Right renal pelvis (tissue), 4 donors: ENCODE results near the gene SP140L. TPM values are rescaled to one million over a fixed set of nuclear protein-coding genes. Genes with fewer than 3 reads are reported as not detected.
"Not testable (repeated sequence)": the region's sequence is repeated elsewhere in the genome, so short reads cannot be mapped to it uniquely, and the experiment has no call there.

Source experiments
- DNase-seq, 4 donors: peaks; one replicate each; pipeline ENCODE4 v3.0.0-alpha.2; 2013; ENCODE audit warnings: low read depth in 4 of 4, low spot score in 3 of 4, missing footprints in 1 of 4
- polyA plus RNA-seq, 4 donors: library from polyadenylated mRNA; unstranded; fragments of 120-200 nt; gene quantifications; one replicate each; pipeline ENCODE4 v1.2.1, GENCODE V29; 2013; ENCODE audit not compliant: insufficient read length in 4 of 4

SP140L gene
- polyA plus RNA-seq, 4 donors = 8.2 to 11.1 (median 8.9) TPM

DNA sequence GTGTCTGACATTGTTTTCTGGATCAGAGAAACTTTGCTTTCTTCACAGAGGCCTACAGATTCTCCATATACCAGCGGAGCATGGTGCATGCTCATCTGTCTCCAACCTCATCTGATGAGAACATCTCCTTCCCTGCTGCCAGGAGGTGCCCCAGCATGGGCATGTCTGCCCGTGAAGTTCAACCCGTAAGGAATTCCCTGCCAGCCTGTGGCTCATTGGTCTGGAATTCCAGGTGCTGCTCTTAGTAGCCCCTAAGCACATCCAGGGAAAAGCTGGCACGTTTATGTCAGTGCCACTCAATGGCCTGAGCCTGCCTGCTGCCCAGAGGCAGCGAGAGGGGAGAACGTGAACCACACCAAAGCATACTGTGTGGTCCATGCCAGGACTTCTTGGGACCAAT lies 87.3 kb downstream of the SP140L start:
- no peak for DNase-seq

DNA sequence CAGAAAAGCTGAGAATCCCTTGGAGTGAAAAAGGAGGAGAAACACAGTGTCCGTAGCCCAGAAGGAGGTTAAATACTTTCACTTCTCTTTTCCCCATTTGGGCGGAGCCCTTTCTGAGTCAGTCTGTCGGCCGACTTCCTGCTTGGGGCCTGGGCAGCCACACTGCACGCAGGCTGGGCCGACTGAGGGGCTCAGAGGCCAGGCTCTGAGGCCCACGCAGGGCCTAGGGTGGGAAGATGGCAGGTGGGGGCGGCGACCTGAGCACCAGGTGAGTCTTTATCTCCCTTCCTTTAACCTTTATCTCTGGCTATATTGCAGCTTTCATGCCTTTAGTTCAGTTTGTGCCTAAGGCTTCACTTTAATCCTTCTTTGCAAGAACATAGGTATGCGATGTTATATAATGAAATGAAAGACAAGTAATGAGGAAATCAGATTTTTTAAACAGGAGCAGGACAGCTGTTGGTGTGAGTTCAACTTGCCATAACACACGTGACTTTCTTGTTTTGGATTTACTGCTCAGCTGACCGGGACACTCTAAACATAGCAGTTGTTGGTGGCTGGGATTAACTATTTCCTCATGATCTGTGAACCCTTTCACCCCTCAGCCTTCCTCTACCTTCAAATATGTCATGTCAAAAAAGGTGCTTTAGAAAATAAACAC lies 89.2 kb downstream of the SP140L start, which contains the start of gene SP100:
TSS of gene SP100 (plus strand) at position 141 of the 661 bp plus-strand sequence. CDS start at position 237, 96 bp downstream.
- peak in 1 of 4 donors; percentile 34 for DNase-seq

DNA sequence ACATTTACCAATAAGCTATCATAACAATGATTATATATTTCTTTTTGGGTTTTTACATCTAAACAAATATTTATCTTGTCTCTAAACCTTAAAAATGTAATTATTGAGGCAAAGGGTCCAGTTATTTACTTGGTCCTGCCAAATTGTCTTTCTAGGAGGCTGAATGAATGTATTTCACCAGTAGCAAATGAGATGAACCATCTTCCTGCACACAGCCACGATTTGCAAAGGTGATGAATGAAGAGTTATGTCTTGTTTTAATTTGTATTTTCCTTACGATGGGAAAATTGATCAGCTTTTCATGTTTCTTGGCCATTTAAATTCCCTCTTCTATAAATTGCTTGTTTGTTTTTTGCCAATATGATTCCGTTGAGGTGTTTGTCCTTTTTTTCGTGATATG lies 90.4 kb downstream of the SP140L start:
- no peak for DNase-seq

DNA sequence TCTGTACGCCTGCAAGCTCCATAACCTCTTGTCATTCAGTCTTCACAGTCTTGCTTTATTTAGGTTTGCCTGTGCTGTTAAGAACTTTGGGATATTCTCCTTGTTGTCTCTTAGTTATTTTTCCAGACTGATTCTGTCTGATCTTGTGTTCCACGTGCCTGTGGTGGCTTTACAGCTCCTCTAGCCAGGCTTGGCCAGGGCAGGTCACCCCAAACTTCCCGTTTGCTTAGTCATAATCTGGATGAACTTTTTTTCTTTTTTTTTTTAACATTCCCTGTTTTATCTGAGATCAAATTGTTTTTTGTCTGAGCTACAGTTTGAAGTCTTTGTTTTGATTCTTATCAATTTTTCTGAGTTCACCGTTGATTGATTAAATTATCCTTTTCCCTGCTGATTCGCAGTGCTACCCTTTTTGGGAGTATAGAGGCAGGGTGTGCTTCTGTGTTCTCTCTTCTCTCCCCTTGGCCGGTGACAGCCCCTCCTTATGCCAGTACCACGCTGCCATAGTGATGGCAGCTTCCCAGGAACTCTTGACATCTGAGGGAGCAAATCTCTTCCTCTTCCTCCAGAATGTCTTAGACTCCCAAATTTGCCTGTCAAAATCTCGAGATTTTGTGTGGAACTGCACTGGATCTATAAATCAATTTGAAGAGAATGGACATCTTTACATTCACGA lies 91.5 kb downstream of the SP140L start:
- DNase-seq = no peak

DNA sequence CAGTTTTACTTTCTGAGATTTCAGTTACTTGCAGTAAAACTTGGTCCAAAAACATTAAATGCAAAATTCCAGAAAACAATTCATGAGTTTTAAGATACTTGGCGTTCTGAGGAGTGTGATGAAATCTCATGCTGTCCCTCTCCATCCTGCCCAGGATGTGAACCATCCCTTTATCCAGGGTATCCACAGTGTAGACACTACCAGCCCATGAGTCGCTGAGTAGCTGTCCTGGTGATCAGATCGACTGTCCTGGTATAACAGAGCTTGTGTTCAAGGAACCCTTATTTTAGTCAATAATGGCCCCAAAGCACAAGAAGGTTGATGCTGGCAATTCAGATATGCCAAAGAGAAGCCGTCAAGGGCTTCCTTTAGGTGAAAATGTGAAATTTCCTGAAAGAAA lies 92.2 kb downstream of the SP140L start:
- no peak for DNase-seq

DNA sequence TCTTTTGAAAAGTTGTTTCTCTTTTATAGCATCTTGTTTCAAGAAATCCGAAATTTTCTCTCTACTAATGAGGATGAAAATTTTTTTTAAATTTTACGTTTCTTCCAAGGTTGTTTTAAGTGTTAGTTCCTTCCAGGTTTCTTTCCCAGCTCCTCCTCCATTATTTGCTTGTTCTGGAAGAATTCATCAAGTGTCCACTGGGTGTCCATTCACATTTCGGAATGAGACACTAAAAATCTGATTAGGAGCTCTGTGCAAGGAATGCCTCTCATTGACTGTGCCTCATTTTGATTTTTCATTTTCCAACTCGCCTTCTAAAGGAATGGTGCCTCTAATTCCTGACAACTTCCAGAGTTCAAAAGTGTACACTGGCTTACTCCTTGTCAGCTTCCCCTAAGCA lies 95.2 kb downstream of the SP140L start:
- no peak for DNase-seq

DNA sequence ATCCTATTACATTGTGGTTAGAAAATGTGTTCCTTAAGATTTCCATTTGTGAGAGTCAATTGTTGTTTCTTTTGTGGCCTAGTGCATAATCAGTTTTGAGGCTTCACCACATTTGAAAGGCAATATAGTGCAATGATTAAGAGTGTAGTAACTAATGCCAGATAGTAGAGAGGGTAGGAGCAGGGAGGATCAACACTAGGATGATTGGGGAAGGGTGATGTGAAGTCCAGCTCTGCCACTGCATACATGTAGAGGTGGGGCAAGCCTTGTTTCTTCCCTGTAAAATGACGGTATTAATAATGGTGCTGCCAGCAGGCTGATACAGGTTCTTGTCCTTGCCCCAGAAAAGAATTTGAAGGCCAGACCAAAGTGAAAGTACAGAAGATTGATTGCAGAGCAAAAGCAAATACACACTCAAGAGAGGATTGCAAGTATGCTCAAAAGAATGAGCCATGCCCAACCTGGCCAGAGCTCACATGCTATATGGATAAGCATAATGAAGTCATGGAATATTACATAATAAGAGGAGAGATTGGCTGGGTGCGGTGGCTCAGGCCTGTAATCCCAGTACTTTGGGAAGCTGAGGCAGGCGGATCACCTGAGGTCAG lies 97.0 kb downstream of the SP140L start:
- DNase-seq = no peak

DNA sequence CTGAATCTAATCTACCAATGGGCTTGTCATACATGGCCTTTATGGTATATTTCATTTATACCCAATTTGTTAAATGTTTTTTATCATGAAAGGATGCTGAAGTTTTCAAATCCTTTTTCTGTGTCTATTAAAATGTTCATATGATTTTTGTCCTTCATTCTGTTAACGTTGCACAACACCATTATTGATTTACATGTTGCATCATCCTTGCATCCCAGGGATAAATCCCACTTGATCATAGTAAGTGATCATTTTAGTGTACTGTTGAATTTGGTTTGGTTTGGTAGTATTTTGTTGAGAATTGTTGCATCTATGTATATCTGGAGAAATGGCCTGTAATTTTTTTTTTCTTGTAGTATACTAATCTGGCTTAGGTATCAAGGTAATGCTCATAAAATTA lies 98.4 kb downstream of the SP140L start:
- no peak for DNase-seq

DNA sequence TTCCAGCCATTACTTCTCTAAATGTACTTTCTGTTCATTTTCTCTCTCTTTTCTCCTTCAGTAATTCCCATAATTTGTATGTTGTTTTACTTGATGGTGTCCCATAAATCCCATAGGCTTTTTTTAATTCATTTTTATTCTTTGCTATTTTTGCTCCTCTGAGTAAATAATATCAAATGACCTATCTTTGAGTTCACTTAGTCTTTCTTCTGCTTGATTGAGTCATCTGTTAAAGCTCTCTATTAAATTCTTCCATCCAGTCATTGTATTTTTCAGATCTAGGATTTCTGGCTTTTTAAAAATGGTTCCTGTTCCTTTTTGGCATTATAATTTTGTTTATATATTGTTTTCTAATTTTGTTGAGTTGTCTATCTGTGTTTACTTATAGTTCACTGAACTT lies 102.5 kb downstream of the SP140L start:
- DNase-seq = no peak

DNA sequence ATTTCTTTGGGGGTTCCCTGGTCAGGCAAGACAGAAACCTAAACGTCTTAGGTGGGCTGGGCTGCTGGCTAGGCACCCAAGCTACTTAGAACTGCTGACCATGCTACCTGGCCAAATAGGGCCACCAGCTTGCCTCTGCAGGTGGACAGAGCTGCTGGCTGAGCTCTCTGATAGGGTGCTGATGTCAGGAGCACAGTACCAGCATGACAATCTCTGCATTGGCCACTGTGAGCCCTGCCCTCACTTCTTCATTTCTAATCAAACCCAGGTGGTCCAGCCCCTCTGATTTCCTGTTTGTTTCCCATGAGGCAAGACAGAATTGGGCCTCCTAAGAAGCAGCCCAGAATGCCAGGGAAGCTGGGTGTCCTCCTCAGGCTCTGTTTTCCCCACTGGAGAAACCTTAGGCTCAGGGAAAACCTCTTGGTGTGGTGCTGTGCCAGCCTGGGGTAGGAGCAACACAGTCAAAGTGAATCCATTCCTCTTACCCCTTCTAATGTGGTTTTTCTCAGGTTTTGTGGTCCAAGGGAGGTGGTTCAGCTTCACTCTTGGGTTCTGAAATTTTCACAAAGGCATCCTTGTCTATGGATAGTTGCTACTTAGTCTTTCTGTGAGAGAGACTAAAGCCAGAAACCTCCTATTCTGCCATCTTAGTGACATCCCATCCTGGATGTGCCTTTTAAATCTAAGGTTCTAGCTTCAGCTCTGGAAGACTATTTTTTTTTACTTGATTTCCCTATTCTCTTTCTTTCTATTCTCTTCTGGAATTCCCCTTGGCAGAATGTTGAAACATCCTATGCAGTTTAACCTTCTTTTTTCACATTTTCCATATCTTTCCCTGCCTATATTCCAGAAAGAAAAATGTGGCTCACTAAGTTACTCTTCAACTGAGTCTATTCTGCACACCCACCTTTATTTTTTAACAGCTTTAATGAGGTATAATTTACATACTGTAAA lies 104.2 kb downstream of the SP140L start:
- DNase-seq = no peak

DNA sequence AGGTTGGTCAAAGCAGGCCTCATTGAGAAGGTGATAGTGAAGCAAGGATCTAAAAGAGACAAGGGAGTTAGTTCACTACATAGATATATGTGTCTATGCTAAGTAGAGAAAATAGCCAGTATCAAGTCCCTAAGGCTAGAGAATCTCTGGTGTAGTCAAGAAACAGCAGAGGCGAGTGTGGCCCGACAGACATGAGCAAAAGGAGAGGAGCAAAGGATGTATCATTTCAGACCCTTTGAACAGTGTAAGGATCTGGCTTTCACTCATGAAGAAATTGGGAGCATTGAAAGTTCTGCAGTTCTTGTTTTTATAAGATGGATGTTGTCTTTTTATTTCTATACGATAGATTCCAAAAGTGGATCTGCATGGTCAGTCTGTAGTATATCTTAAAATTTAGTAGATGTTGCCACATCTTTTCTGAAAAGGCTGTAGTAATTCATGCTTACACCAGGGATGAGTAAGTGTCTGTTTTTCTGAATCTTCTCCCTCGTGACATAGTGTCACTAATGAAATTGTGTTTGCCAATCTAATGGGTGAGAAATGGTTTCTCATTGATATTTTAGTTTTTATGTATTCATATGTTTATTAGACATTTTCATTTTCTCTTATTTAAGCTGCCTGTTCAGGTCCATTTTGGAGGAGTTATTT lies 107.8 kb downstream of the SP140L start:
- DNase-seq = no peak

DNA sequence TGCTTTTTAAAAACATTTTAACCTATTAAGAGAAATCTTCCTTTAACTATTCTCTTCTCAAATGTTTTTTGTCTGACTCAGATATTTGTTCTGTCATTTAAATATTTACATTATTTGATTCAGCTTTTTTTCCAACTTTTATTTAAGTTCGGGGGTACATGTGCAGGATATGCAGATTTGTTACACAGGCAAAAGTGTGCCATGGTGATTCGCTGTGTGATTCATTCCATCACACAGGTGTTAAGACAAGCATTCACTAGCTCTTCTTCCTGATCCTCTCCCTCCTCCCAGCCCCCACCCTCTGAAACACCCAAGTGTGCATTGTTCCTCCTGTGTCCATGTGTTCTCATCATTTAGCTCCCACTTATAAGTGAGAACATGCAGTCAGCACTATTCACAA lies 108.4 kb downstream of the SP140L start:
- DNase-seq = no peak

DNA sequence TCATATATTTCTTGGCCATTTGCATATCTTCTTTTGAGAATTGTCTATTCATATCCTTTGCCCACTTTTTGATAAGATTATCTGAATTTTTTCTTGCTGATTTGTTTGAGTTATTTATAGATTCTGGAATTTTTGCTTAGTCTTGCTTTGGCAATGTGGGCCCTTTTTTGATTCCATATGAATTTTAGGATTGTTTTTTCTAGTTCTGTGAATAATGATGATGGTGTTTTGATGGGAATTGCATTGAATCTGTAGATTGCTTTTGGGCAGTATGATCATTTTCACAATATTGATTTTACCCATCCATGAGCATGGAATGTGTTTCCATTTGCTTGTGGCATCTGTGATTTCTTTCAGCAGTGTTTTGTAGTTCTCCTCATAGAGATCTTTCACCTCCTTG lies 112.1 kb downstream of the SP140L start:
- not testable (repeated sequence) for DNase-seq

DNA sequence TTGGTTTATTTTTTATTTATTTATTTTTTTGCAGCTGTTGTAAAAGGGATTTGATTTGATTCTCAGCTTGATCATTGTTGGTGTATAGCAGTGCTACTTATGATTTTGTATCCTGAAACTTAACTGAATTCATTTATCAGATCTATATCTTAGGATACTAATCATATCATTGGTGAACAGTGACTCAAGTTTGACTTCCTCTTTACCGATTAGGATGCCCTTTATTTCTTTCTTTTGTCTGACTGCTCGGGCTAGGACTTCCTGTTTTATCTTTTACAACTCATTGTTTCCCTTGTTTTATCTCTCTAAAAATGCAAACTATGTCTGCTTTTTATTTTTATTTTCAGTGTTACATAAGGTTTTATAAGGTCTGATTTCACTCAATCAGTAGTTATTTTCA lies 112.6 kb downstream of the SP140L start:
- DNase-seq = no peak

DNA sequence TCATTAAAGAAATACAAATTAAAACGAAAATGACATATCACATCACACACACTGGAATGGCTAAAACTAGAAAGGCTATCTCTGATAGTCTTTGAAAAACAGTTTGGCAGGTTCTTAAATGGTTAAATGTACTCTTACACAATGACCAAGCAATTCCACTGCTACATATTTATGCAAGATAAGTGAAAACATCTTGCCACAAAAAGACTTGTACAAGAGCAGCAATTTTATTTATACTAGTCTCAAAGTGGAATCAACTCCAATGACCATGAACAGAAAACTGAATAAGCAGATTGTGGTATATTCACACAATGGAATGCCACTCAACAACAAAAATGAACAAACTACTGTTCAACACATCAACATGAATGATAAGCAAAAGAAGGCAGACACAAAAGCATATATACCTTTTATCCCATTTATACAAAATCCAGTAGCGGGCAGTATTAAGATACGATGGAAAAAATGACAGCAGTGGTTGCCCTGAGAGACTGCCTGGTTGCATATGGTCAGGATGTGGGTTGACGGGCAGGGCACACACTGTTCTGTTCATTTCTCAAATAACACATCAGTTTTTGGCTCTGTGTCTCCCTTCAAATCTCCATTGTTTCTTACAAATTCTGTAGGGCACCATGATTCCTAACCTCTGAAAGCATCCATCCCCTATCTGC lies 114.4 kb downstream of the SP140L start:
- no peak for DNase-seq

DNA sequence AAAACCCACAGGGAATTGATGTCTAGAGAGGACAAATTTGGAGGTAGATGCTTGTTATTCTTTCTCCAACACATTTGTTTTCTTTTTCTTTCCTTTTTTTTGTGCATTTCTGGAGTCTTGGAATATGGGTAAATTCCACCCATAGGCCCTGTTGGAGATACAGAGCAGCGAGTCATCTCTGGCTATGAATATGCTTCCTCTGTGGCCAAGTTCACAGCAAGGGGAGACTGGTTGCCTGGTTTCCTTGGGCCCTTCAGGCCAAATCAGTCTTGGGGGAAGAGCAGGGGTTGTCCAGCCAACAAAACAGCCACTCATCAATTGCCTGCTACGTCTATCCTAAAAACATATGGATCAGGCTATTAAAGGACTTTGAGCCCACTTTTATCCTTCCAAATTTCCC lies 116.5 kb downstream of the SP140L start:
- DNase-seq = no peak

DNA sequence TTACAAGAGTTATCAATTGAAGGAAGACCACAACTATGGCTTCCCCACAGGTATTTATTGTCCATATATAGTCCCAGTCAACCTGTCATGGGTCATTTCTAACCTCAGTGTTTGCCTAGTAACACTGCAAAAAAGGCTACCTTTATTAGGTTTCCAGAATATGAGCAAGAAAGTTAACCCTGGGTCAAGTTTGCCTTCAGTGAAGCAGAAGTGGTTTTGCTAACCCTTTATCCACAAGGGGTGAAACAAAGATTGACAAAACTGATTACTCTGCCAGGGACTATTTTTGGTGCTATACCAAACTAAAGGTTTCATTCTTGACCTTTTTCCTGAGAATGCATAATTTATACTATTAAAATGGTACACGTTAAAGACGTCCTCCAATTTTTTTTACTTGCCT lies 117.8 kb downstream of the SP140L start:
- DNase-seq = no peak

DNA sequence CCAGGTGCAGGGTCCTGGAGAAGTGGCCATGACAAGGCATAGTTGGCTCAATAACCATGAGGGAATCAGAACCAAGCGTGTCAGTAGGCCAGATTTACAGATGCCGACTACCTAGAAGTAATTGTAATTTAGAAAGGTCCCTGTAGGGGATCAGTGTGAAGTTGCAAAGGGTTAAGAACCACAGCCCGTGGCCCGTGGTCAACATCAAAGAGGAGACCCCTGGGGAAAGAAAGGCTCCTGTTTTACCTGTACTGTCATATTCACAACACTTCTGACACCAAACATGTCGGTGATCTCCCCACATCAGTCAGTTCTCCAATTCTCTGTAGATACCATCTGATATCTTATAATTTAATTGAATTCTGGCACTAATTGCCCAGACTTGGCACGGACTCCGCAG lies 120.0 kb downstream of the SP140L start:
- DNase-seq = no peak

DNA sequence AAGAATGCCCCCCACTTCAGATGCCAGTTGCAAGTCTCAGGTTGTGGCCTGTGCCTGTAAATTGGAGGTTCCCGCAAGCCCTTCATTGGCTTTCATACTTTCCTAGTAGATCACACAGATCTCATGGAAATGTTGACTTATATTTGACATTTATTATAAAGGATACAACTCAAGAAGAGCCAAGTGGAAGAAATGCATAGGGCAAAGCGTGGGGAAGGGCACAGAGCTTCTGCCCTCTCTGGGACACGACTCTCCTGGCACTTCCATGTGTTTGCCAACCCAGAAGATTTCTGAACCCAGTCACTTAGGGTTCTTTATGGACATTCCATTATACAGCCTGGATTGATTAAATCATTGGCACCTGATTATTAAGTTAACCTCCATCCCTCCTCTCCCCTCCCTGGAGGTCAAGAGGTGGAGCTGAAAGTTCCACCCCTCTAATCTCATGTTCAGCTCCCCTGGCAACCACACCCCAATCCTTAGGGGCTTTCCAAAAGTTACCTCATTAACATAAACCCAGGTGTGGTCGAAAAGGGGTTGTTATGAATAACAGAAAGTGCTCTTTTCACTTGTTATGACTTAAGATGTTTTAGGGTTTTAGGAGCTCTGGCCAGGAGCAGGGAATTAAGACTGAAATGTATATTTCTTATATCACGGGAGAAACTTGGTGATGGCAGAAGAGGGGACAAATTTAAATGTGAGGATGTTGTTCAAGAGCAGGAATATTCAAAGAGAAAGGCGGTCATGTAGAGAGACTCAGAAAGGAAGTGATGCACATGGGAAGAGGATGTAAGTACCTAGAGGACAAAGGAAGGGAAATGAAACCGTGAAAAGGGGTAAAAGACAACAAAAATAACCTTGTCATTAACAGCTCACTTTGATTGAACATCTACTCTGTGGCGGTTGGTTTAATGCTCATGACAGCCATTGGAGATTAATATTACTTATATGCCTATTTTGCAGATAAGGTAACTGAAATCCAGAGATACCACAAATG lies 120.8 kb downstream of the SP140L start:
- DNase-seq = no peak
